Psoas muscle (tissue), 8 donors: Measurements from ENCODE around the gene TENT4A. TPM values are rescaled to one million over a fixed set of nuclear protein-coding genes. Genes with fewer than 3 reads are reported as not detected.

Experiments used
- ATAC-seq, 4 donors: fragments of 200-7000 bp; cut with Tn5 transposase; one replicate each; pipeline ENCODE4 v1.9.1; 2020; ENCODE audit warnings: moderate library complexity in 3 of 4, mild to moderate bottlenecking in 2 of 4
- DNase-seq, 2 donors: peaks; one replicate each; pipeline ENCODE4 v3.0.0-alpha.2; 2020
- H3K27ac ChIP-seq: fragments of 200-600 bp; one replicate; pipeline ENCODE4 v1.8.0; 2022
- H3K27me3 ChIP-seq, 3 donors: fragments of 200-600 bp in 1 of 3; one replicate each; pipeline versions ENCODE4 v1.6.1 to v1.8.0; 2013 to 2022; ENCODE audit warnings: low read length in 2 of 3, mild to moderate bottlenecking in 2 of 3, moderate library complexity in 1 of 3; ENCODE audit not compliant: insufficient read depth in 3 of 3
- H3K36me3 ChIP-seq, 2 donors: fragments of 200-600 bp in 1 of 2; one replicate each; pipeline versions ENCODE4 v1.6.1 to v1.8.0; 2013 to 2022; ENCODE audit warnings: low read depth in 1 of 2, mild to moderate bottlenecking in 1 of 2, moderate library complexity in 1 of 2; ENCODE audit not compliant: insufficient read depth in 1 of 2
- H3K4me1 ChIP-seq: fragments of 200-600 bp; one replicate; pipeline ENCODE4 v1.8.0; 2022
- H3K4me3 ChIP-seq: fragments of 200-600 bp; one replicate; pipeline ENCODE4 v1.8.0; 2022; ENCODE audit warnings: mild to moderate bottlenecking
- H3K9me3 ChIP-seq: fragments of 200-600 bp; one replicate; pipeline ENCODE4 v1.8.0; 2022
- CTCF ChIP-seq: fragments of 200-600 bp; IDR thresholded peaks from one replicate; pipeline ENCODE4 v1.8.0; 2022; ENCODE audit warnings: antibody characterized with exemption
- WGBS, 3 donors: extraction: QIAGEN DNeasy Blood & Tissue Kit; methylation state at CpG; one replicate each; pipeline versions ENCODE4 v1.1.6 to v1.1.7; 2013; 5-methylcytosine and 5-hydroxymethylcytosine counted together
- intact Hi-C, 2 donors: fragments of 100-400 bp; cut with DNase I; formaldehyde crosslinking; loops; one replicate each; pipeline versions ENCODE4 v1.11.0 to v1.14.2; 2022
- polyA plus RNA-seq, 3 donors: library from polyadenylated mRNA; stranded (reverse); fragments of 200-250 nt; gene quantifications; one replicate each; pipeline ENCODE4 v1.2.3, GENCODE V29; 2013
- total RNA-seq, 4 donors: library from RNA; stranded (reverse); fragmentation: NEBNext Ultra II Directional in 2 of 4; extraction: Animal tissue kit (Norgen Biotek cat#: 25700) in 2 of 4; gene quantifications; one replicate each; pipeline versions ENCODE4 v1.2.1 to v1.2.4, GENCODE V29; 2021 to 2023
- donor health status: healthy with polysubstance abuse.
- donor health status: DM: no; HTN: no; CAD: no; lungs with moderate emphysema.
- donor health status: Bipolar disorder and iron deficiency.
- donor health status: healthy.
- donor health status: DM: yes; HTN: yes; CAD: no.
- donor health status: DM: no; HTN: no; CAD: no.
- donor health status: DM: no; HTN: no; CAD: no.
- donor health status: DM: yes; HTN: yes; CAD: no.

Gene TENT4A
- total and polyA plus RNA-seq, 7 donors: 5.0 to 19.2 (median 12.7) TPM

- WGBS, 3 donors: 78 to 82% (median 80%) methylated on average over 4 of the region's 4 CpGs
- no peak for ATAC-seq
Measured at GRCh38 chr5:6684075-6684474, 29.2 kb upstream of the TENT4A start.

DNA sequence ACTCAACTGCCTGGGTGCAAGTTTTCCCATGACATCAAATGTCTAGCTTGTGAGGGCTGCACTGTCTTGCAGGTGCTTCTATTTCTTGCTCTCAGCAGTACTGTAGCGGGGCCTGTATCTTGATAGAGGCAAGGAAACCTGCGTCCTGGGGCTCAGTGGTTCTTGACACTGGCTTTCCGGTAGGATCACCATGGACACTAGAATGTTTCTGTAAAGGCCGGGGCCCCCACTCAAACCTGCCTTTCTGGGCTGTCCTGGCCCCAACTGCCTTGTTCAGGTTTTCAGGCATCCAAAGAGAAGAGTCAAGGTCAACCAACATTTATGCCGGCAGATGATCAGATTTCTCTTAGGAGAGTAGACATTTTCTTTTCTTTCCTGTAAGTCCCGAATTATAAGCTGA, 26.7 kb upstream of the TENT4A start:
- H3K4me3 ChIP-seq: peak overlapping the region; percentile 56
- WGBS, 3 donors: 49 to 51% (median 50%) methylated on average over 6 of the region's 6 CpGs
- H3K27ac ChIP-seq: no peak overlapping the region
- no peaks in the 10 kb centered on the region for H3K27me3 ChIP-seq
- no peaks in the 10 kb centered on the region for H3K36me3 ChIP-seq
- DNase-seq (no peak), ATAC-seq (no peak)
- H3K9me3 ChIP-seq: no peaks in the 10 kb centered on the region
- no peaks in the 10 kb centered on the region for H3K4me1 ChIP-seq
- no peak for TF ChIP-seq CTCF
- intact Hi-C loops: no loop called here

More at GRCh38 chr5:6684075-6684474, 29.2 kb upstream of the TENT4A start:
- H3K4me1 ChIP-seq: no peaks in the 10 kb centered on the region
- no peaks in the 10 kb centered on the region for H3K9me3 ChIP-seq
- no peaks in the 10 kb centered on the region for H3K36me3 ChIP-seq
- TF ChIP-seq CTCF: no peak
- no peak overlapping the region for H3K27ac ChIP-seq
- no peak overlapping the region for H3K4me3 ChIP-seq
- no peak for DNase-seq
- intact Hi-C loops: no loop called here
- peaks cover 0 to 1% (median 0%) of the 10 kb centered on the region in 3 donors for H3K27me3 ChIP-seq

DNA sequence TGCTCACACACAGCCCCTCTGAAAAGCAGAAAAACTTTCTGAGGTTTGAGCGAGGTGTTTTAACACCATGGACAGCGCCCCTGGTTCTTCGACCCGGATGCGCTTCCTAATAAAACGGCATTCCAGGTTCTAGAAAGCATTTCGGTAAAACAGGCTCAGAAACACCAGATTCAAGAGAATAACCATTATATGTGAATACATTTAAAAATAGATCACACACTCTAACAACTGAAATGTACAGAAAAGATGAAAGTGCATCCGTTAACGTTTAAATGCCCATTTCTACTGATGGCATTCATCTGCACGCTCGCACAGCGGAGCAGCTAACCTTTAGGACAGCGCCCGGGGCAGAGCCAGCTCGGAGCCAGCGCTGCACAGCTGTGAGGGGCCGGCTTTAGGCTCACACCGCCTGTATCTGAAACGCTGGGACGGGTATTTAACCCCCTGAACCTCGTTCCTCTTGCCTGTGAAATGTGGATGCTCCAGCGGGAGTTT, 26.3 kb upstream of the TENT4A start:
- Histone ChIP-seq H3K36me3 (no peaks in the 10 kb centered on the region), H3K4me3 (peak overlapping the region; percentile 56), H3K27ac (no peak overlapping the region), H3K4me1 (no peaks in the 10 kb centered on the region), H3K27me3 (no peaks in the 10 kb centered on the region), H3K9me3 (no peaks in the 10 kb centered on the region)
- intact Hi-C loops: no loop called here
- 0 to 2% (median 2%) methylated on average over 22 of the region's 22 CpGs for WGBS, 3 donors
- peak in 2 of 4 donors; percentile 58 to 66 for ATAC-seq
- no peak for TF ChIP-seq CTCF
- DNase-seq: no peak

- DNase-seq: no peak
- Histone ChIP-seq H3K27ac (no peak overlapping the region), H3K4me1 (no peaks in the 10 kb centered on the region), H3K9me3 (no peaks in the 10 kb centered on the region), H3K36me3 (no peaks in the 10 kb centered on the region), H3K27me3 (no peaks in the 10 kb centered on the region), H3K4me3 (peak overlapping the region; percentile 56)
- no peak for ATAC-seq
- TF ChIP-seq CTCF: no peak
- WGBS, 3 donors: 71 to 74% (median 73%) methylated on average over 9 of the region's 9 CpGs
- intact Hi-C loops: no loop called here
Measured at GRCh38 chr5:6687505-6687904, 25.7 kb upstream of the TENT4A start.

DNA sequence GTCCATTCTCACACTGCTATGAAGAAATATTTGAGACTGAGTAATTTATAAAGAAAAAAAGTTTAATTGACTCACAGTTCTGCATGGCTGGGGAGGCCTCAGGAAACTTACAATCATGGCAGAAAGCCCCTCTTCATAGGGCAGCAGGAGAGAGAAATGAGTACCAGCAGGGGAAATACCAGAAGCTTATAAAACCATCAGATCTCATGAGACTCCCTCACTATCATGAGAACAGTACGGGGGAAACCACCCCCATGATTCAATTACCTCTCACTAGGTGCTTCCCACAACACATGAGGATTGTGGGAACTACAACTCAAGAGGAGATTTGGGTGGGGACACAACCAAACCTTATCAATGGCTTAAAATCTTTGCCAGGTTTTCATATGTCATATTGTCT, 20.3 kb upstream of the TENT4A start:
- no peak for ATAC-seq
- H3K9me3 ChIP-seq: no peaks in the 10 kb centered on the region
- TF ChIP-seq CTCF: no peak
- H3K27ac ChIP-seq: no peak overlapping the region
- no peaks in the 10 kb centered on the region for H3K36me3 ChIP-seq
- DNase-seq: no peak
- H3K4me3 ChIP-seq: no peak overlapping the region
- intact Hi-C loops: no loop called here
- H3K4me1 ChIP-seq: no peaks in the 10 kb centered on the region
- no peaks in the 10 kb centered on the region for H3K27me3 ChIP-seq
- WGBS, 3 donors: 53 to 77% (median 74%) methylated on average over 1 of the region's 1 CpG
